Posterior cingulate gyrus (tissue), 11 donors: ENCODE measurements around the gene HOGA1.

Experiments
- DNase-seq, 10 donors: peaks; one replicate each; pipeline versions ENCODE4 v3.0.0 to v3.0.0-alpha.2; 2020 to 2021; ENCODE audit warnings: mixed read lengths in 3 of 10
- intact Hi-C: fragments of 100-400 bp; cut with DNase I; formaldehyde crosslinking; loops from one replicate; pipeline ENCODE4 v1.15.1; 2023

Gene HOGA1

DNA sequence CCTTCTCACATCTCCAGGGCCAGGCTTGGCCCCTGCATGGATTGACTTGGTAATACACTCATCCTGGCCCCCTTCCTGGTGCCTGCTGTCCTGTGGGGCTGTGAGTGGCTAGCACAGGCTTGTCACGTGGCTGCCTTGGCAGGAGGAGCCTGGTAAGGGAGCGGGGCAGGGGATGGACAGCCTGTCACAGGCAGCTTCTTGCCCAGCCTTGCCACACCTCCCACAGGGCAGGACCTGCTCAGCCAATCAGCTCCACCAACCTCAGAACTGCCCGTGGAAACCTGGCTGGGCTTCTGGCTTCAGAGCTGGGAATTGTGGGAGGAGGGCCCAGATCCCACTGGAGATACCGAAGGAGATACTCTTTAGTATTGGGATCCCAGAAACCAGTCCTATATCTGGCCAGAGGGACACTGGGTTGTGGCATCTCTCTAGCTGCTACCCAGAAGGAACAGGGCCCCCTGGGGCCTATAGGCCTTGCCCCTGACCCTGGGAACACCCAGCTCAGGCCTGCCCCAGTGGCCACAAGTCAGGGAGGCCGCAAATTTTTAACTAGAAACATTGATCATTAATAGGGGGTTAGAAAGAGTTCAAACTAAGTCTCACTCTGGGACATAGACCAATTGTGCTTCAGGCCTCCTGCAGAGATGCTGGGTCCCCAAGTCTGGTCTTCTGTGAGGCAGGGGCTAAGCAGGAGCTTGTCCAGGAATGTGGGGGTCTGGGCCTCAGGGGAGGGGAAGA, at the start of gene HOGA1:
Gene HOGA1, plus strand, starts transcription at position 330 of the 738 bp plus-strand sequence. Its CDS starts 315 bp downstream, at position 645.
- intact Hi-C loops: no loop called here
- DNase-seq: peak; percentile 77 to 97 (median 87)

DNA sequence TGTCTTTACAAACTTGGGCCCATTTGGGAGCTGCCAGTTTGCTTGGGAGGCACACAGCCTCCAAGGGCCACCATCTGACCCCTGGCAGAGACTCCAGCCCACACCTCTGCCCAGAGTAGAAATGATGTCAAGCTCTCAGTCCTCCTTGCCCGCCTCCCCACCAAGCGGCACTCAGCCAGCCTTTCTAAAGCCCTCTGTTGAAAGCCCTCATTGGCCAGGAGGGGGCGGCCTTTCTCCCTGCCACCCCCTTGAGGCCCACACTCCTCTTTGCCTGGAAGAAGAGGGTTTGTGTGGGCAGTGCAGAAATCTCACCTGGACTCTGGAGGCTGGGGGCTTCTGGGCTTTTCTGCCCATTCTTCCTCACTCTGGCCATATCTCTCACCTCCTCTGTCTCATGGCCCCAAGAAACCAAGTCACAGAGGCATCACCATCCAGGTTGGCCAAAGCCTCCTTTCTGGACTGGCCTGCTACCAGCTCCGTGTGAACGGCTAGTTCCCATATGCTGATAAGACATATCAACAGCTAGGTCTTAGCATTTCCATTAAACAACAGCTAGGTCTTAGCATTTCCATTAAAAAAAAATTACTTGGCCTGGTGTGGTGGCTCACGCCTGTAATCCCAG, 49.3 kb upstream of the HOGA1 start:
- intact Hi-C loops: no loop called here
- DNase-seq: peak in 9 of 10 donors; percentile 37 to 89 (median 56)

DNA sequence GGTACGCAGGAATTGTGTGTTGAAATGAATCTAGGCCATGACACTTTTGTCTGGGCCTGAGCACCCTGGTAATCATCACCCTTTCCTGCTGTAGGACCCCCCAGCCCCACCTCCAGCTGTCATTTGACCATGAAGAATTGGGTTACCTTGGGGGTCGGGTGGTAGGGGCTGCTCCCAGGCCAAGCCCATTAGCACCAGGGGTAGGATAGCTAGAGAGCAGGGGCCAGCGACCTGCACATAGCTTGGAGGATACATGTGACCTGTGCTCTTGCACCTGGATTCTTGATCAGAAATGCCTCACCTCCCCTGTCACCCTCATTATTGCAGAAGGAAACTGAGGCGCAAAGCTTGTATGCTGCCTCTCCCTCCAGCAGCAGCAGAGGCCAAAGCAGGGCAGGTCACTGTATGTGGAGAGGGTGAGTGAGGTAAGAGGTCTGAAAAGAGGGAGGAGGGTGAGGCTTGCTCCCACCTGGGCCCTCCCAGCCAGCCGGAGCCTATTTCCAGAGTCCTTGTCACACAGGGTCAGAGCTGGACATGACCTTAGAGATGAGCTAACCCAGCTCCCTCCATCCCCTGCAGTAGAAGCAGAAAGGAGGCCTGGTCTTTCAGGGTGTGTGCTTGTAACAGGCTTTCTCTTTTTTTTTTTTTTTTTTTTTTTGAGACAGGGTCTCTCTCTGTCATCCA, 46.9 kb upstream of the HOGA1 start:
- peak in 3 of 10 donors; percentile 31 to 49 (median 44) for DNase-seq
- intact Hi-C loops: no loop called here

DNA sequence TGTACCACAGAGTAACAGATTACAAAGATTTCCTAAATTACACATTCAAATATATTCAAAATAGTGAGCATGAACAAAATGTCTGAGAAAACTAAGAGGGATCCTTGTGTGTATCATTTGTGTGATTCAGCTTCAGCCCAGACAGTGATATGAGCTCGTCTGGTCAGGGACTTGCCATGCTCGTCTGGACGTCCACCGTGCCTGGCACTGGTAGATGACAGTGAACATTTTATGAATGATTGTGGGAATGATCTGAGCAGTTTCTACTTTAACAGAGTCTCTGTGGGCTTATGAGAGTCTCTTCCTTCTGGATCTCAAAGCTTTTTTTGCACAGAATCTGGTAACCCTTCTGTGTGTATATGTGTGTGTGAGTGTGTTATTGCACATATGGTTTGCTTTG, 45.8 kb upstream of the HOGA1 start:
- intact Hi-C loops: no loop called here
- DNase-seq: peak in 3 of 10 donors; percentile 5 to 64 (median 9)

DNA sequence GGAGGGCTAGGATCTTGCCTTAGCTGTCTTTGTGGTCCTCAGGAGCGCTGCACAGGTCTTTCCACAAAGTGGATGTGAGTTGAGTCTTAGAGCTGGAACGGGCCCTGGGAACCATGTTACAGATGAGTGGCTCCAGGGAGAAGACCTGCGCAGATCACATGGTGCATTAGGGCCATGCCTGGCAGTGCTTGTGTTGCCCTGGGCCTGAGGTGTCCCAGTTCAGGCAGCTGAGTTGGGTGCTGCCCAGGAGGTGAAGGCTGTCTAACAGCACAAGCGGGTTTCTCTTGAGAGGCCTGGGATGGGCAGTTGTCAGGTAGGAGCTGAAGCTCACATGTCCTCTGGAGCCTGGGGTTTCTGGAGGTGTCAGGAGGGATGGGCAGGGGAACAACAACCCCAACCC, 45.4 kb upstream of the HOGA1 start:
- intact Hi-C loops: no loop called here
- DNase-seq: peak in 3 of 10 donors; percentile 15 to 59 (median 38)

DNA sequence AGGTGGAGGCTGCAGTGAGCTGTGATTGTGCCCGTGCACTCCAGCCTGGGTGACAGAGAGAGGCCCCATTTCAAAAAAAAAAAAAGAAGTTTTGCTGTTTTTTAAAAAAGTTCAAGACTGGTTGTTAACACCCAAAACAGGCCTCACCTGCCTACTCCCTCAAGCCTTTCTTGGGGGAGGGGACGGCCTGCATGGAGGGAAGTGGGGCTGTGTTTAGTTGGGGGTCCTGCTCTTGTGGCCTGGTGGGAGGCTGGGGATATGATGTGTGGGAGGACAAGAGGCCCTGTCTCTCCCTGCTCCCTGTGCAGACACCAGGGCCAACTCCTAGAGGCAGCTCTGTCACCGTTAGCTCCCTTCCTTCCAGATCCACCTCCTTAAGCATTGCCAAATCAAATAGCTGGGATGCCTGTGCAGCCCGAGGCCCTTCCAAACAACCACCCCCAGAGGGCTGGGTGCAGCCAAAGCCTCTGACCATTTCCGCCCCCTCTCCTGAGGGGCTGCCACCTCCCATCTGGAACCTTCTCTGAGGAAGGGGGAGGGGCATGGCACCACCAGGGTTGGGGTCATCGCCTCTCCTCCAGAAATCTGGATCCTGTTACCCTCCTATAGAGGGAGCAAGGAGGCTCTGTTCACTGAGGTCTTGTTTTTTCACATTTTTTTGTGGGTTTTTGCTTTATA, 44.5 kb upstream of the HOGA1 start:
- intact Hi-C loops: no loop called here
- peak in 3 of 10 donors; percentile 17 to 54 (median 43) for DNase-seq

DNA sequence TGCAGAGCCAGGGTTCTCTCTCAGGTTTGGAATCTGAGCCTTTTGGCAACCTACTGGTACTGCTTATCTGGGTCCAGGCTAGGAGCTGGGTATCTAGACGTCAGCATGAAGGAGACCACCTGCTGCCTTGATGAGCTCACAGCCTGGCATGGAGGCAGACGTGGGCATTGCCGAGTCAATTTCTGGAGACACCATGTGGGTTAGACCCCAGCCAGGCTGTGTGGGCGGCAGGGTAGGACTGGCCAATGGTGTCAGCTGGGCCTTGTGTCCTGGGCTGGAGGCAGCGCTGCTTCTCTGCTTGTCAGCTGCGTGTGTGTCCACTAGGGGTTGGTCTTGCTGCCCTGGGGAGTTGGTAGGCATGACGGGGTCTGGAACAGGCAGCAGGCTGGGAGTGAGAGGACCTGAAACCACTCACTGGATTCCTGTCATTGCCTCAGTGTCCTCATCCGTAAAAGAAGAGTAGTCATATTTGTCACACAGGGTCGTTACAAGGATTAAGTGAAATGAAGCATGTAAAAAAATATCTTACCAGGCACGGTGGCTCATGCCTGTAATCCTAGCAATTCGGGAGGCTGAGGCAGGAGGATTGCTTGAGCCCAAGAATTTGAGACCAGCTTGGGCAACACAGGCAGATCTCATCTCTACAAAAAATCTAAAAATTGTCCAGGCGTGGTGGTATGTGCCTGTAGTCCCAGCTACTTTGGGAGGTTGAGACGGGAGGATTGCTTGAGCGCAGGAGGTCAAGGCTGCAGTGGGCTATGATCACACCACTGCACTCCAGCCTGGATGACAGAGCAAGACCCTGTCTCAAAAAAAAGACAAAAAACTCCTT, 43.3 kb upstream of the HOGA1 start:
- intact Hi-C loops: no loop called here
- DNase-seq: peak in 2 of 10 donors; percentile 80

DNA sequence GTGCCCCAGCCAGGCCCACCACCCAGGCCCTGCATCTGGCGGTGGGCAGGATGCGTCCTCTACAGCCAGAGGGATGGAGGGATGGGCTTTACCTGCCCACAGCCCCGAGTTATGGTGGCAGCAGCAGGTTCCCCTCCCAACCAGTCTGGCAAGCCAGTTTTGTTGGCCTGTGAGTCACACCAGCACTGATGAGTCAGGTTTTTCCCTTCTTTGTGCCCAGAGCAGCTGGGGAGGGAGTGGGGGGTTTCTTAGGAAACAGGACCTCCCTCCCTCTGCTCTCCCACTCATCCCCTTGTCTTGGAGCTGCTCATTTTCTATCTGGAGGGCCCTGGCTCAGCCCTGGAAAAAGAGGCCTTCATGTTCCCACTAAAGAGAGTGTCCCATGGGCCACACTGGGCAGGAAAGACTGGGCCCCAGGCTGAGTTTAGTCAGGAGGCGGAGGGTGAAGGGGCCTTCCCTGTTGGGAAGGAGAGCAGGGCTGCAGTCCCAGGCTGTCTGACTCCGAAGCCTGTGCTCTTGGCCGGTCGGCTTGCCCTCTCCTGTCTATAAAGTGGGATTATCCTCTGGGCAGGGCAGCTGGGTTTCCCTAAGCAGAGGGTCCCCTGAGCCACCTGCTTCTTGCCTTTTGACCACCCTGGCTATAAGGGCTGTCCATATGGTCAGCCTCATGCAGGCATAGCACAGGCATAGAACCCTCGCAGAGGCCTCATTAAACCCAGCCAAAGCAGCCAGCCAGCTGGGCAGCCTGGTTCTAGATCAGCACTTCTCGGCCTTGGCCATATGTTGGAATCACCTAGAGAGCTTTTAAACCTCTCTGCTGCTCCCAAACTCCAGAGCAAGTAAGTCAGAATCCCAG, 41.8 kb upstream of the HOGA1 start:
- intact Hi-C loops: loop anchor here (2.0 kb wide), 1 partner anchor 44 kb away; the partner anchor contains the start of genes MMS19 and UBTD1
- peak in 8 of 10 donors; percentile 42 to 93 (median 66) for DNase-seq

DNA sequence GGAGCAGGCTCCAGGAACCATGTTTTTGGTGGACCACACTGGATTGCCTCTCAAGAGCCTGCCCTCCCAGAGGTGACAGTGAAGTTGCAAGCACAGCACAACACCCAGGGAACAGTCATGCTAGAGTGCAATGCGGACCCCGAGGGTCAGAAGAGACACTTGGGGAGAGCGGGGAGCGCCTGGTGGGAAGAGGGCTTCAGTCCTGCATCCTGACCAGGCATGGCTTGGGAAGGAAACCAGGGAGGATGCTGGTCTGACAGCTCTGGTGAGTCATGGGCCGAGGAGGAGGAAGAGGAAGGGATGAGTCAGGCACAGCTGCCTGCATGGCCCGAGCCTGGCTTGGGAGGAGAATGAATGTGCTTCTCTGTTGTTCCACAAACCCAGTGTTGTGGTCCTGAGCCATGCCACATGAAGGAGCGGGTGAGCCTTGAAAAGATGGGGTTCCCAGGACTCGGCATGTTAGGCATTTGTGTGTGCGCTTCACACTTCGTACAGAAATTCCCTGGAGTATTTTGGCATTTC, 41.1 kb upstream of the HOGA1 start:
- DNase-seq: peak; percentile 78 to 98 (median 82)
- intact Hi-C loops: loop anchor here (2.0 kb wide), 1 partner anchor 44 kb away; the partner anchor contains the start of genes MMS19 and UBTD1

DNA sequence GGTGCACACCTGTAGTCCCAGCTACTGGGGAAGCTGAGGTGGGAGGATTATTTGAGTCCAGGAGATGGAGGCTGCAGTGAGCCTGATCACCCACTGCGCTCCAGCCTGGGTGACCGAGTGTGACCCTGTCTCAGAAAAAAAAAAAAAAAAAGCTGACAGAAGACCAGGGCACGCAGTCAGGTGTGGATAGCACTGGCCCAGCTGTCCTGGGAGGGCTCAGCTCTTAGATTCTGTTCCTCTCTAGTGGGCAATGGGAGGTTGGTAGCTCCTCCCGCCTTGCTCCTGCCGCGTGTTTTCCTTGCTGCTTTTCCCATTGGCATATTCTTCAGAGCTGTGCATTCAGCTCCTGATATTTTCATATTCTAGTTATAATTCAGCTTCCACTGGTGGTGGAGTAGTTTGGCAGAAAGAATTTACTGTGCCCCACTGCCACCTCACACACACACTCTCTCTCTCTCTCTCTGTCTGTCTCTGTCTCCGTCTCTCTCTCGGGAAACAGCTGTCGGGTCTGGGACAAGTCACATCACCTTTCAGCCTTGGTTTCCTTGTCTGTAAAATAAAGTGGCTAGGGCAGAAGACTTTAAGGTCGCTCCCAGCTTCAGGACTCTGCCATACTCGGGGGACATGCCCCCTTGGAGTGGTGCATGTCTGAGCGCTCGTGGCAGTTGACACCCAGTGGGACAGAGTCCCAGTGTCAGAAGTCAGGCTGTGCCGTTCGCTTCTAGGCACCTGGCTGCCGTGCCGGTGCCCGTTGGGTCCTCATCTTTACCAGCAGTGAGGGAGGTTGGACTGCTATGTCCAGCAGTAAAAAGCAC, 37.5 kb upstream of the HOGA1 start:
- DNase-seq: peak in 1 of 10 donors; percentile 81
- intact Hi-C loops: no loop called here

DNA sequence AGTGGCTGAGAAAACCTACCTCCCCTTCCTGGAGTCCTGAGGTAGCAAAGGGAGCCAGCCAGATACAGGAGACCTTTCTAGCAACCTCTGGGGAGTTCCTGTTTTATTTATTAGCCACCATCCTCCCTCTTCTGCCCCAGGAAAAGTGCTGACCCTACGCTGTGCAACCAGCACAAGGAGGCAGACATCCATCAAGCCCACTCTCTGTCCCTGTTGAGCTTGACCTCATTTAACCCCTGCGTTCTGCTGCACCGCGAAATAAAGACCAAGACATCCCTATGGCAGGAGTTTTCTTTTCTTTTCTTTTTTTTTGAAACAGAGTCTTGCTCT, 37.0 kb upstream of the HOGA1 start:
- no peak for DNase-seq
- intact Hi-C loops: no loop called here

DNA sequence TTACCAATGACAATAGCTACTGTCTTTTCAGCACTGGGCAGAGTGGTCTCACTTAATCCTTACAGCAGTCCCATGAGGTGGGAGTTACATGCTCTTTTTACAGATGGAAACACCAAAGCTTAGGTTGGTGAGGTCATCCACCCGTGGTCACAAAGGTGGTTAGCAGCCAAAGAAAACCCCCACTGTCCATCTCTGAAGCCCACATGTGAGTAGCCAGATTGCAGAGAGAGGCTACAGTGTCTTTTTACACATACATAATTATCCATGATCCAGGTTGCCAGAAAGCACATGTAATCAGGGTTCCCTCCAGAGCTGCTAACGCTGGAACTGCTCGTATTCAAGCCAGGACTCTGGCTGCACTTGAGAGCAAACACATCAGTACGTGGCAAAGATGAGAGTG, 36.2 kb upstream of the HOGA1 start:
- DNase-seq: no peak
- intact Hi-C loops: no loop called here

DNA sequence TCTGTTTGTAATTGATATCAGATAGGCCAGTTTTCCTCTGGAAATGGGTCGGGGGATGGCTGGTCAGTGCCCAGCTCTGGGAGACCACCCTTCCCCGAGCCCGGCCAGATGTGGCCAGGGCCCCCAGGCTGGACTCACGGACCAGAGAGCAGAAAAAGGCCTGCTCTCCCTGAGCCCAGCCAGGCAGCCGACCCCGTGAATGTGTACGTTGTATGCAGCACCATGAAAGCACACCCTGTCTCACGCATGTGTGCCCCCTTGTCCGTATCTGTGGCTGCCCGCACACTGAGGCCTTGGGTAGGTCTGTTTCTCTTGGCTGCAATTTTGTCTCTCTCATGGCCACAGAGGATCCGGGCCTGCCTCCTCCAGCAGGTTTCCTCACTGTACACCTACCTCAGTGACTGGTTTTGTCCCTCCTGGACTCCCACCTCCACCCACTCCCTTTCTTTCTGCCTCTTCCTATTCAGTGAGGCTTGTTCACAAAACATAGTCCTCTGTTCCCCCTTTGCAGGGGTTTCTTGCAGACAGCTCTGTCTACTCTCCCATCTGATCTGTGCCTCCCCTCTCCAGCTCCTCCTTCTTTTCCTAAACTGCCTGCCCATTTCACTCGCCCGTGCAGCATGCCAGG, 35.2 kb upstream of the HOGA1 start:
- peak in 2 of 10 donors; percentile 33 to 49 for DNase-seq
- intact Hi-C loops: no loop called here

DNA sequence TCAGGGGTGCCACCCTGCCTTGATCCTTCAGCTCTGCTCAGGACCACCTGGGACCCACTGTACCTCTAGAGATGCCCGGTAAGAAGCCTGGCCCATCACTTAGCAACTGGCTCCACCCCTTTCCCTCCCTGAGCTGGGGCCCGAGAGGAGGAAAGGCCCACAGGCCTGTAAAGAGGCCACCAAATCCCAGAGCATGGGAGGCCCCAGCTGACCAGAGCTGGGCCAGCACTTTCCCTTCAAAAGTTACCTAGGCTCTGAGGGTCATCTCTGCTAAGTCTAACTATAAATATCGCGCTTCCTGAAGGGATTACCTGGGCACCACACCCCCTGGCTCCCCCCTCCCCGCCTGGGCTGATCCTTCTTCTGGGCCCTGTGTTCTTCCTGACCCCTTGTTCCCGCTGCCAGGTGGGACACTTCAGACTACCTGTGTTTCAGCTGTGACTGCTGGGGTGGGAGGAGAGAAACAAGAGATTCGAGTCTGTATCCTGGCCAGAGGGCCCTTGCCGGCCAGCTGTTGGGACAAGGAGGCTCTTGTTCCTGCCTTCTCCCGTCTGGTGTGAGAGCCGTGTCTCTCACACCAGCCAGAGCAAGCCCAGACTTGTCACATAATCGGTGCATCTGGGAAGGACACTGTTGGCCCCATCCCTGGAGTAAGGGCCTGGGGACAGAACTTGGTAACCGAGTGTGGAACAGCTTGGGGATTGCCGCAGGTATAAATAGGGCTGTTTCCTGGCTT, 34.4 kb upstream of the HOGA1 start:
- DNase-seq: peak in 7 of 10 donors; percentile 52 to 94 (median 69)
- intact Hi-C loops: no loop called here

DNA sequence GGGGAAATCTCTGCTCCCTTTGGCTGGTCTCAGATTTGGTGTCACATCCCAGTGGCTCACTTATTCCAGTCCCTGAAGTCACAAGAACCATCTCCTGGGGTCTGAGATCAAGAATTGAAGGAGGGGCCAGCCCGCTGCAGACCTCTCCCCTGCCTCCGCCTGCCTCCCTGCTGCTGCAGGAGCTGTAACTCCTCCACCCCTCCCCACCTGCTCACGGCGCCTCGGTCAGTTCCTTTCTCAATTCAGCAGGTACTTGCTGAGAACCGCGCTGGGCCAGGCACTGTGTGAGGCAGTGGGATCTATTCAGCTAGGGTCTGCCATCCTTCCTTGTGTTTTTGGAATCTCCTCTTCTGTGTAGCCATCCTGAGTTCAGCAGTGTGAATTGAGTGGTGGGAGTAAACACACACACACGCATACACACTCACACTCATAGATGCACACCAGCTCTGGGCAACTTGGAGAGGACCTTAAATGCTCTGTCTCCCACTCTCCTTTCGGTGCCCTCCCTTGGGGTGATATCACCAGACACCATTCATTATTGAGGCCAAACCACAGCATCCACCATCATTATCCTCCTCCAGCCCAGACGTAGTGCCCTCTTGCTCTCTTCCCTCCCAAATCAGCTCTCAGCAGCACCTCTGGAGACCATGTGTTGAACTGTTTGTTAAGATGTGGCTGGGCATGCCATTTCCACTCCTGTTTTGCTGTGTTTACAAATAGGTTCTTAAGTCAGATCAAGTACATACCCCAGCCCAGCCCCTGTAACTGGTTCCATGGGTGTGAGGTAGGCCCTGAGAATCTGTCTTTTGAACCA, 33.6 kb upstream of the HOGA1 start:
- DNase-seq: peak in 1 of 10 donors; percentile 80

DNA sequence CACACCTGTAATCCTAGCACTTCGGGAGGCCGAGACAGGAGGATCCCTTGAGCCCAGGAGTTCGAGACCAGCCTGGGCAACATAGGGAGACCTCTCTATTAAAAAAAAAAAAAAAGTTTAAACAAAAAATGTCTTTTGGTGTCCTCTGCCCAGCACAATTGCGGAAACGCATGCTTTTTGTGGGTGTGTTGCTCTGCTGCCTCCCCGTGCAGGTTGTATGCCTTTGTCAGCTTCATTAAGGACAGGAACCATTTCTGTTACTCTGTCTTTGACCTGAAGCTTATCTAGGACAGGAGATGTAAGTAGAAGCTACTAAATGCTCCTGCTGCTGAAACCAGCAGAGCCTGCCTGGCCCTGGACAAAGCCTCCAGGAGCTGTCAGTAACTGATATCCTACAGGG, 32.9 kb upstream of the HOGA1 start:
- intact Hi-C loops: no loop called here
- DNase-seq: peak in 2 of 10 donors; percentile 49 to 75

More for the DNA sequence above, 33.6 kb upstream of the HOGA1 start:
- intact Hi-C loops: no loop called here
